NCI-H2171 treated with DMSO at 0.1 percent for 48 hours (cell line): ENCODE measurements around the gene WDR20.
A peak's percentile ranks its signal among the peaks of the same experiment; 100 is the strongest.

Experiments
- DNase-seq: peaks from one replicate; lab custom pipeline; 2025; lab: John Stamatoyannopoulos, UW

Gene WDR20

DNA sequence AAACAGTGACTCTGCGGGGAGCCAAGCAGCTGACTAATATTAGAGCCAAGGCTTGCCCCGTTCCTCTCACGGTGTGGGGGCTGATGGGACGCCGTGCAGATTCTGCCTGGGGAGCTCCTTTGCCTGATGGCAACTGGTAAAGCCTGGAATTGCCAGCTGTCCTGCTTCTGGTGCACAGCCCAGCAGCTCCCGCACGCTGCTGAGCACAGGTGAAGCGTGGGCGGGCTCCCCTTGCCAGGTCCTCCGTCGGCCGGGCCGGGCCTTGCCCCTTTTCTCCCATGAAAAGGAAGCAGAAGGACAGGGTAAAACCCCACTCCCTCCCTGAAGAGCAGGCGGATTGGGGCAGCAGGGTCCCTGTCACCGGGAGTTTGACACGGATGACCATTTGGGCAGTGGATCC lies 79.0 kb downstream of the WDR20 start:
- DNase-seq: peak; percentile 65

DNA sequence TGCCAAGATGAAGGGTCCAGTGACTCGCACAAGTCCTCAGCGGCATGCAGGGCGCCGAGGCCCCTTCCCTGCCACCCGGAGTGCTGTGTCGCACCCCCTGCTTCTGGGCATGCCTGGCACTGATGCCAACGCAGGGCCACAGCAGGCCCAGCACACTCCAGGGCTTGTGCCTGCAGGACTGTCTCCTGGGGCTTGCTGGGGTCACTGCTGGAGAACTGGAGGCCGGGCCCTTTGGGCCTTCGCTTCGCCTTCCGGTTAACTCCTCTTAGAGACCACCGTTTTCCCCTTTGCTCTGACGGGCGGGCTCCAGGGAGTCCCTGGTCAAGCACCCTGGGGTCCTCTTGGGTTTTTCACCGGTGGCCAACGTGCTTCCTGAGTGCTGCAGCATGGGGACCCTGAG lies 79.6 kb downstream of the WDR20 start:
- no peak for DNase-seq

DNA sequence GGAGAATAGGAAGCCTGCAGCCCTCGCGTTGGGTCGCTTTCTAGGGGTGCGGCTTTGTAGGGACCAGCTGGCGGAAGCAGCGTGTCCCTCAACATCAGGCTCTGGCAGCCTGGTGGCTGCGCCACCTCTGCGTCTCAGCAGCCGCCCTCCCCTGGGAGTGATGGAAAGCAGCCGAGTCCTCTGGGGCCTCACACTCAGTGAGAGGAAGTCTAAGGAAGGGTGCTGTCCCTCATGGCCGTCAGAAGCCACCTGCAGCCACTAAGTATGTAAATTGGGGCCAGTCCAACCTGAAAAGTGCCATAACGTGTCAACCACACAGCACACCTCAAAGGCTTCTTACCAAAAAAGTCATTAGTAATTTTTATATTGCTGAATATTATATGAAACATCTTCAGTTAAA lies 80.3 kb downstream of the WDR20 start:
- DNase-seq: no peak

DNA sequence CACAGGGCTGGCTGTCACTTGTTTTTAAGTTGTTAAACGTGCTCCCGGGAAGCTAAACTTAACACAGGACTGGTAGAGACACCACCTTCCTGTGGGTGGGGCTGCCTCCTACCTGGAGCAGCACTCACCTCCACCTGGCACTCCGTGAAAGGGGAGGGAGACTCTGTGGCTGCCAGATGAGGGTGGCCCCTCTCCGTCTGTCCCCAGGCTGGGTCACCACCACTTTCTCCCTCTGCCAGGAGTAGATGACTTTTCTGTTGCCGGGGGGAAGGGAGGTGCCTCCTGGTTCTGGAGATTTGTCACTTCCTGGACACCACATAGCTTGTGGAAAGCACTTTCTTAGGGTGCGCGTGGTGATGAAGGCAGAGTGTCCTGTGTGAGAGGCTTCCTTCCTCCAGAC lies 81.3 kb downstream of the WDR20 start:
- DNase-seq: no peak

DNA sequence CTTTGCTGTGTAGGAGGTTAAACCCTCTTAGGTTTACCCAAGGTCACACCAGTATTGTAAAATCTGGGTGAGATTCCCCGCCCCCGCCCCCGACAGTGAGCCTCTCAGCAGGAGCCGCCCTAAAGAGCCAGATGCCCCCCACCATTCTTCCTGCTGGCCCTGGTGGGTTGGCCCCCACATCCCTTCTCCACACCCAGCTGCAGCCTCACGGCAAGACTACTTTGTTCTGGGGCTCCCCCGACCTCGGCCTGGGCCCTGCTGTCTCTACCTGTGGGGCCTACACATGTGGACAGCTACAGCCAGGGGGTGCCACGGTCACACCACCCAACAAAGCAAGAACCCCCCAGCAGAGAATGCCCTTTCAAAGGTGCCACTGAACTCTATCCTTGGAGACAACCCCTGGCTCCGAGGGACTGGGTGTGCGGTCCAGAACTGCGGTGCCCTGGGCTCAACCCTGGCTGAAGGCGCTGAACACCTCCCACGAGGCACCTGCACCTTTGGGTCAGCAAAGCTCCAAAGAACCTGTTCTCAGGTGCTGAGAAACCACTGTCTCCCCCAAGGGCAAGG lies 82.4 kb downstream of the WDR20 start:
- DNase-seq: no peak

DNA sequence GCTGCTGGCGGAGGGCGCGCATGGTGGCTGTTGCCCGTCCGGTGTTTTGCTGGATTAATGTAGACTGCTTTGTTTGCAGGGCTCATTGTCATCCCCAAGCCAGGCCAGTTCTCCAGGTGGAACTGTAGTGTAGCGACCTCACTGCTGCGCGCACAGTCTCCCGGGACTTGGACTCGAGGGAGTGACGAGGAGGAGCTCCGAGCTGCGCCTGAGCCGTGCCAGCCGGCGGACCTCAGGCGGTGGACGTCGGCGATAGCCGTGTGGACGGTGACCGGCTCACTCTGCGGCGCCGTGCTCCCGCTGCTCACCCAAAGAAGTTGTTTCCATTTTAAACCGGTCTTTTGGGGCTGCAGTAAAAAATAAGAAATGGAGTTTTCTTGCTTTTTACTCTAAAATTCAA lies 83.1 kb downstream of the WDR20 start:
- DNase-seq: no peak

DNA sequence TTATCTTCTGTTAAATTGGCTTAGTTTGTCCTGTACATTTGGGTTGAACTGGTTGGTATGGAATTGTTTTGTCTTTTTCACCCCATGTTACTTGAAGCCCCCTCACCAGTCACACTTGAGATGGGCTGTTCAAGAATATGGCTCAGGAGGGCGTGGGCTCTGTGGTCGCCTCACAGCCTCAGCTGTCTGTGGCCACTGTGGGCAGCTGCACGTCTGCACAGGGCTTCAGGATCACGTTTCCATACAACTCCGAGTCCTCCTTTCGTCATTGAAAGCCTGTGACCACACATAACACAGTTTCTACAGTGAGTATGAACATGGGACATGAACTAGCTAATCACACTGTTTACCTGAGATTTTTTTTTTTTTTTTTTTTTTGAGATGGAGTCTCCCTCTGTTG lies 84.0 kb downstream of the WDR20 start:
- DNase-seq: no peak

DNA sequence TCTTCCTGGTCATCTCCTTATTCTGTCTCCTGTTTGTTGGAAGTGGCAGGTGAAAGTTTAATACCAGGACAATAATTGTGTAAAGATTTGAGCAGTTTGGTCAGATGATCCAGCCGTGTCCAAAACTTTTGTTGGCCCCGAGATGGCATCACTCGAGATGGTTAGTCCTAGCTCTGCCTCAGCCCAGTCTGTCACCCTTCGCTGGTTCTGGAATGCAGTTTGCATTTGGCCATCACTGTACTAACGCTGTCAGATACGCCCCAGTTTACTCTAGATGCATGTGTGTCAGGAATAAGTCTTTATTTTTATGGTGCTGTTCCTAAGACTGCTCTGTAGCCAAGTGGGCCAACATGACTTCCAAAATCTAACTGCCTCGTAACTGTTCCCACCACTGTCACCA lies 85.7 kb downstream of the WDR20 start:
- no peak for DNase-seq

DNA sequence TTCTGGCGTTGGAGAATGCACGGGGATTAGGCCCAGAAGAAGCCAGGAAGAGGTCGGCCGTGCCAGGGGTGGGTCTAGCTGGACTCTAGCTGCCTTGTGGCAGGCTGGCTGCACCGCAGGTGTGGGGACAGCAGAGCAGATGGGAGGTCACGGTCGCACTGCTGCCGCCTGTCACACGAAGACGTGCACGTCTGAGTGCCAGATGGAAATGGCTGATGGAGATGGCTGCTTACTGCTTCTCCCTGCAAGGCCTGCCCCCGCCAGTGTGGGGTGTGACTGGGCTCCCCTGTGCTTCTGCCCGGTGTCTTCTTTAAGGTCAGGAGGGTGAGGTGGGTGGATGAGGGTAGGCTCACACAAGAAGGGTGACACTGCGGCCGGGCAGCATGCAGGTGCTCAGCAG lies 86.2 kb downstream of the WDR20 start:
- peak; percentile 68 for DNase-seq

DNA sequence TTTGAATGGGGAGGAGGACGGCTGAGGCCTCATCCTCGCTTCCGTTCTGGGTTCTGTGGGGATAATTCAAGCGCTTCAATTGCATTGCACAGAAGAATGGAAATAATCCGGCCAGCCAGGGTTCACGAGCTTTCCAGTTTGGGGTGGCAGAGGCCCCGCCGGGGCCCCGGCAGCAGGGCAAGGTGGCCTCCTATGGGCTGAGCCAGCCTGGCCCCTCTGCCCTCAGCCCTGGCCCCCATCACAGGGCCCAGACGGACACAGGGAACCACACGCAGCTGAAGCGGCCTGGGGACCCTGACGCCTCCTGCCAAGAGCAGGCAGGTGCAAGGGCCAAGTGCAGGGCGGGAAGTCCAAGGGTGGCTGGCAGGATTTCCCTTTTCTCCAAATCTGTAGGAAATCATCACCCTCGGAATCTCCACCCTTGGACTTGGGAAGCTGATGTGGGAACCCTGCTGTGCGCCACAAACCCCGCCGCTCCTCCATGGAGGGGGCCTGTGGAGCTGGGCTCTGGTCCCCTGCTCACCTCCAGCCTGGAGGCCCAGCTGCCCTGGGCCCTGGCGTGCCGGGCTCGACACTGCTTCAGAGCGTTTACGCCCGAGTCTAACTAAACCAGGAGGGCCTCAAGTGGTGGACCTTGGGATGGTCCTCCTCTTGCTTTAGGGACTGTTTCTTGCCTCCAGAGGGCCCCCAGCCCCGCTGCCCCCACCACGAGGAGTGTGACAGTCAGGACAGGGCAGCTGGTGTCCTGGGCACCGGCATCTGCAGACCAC lies 86.8 kb downstream of the WDR20 start:
- DNase-seq: no peak

DNA sequence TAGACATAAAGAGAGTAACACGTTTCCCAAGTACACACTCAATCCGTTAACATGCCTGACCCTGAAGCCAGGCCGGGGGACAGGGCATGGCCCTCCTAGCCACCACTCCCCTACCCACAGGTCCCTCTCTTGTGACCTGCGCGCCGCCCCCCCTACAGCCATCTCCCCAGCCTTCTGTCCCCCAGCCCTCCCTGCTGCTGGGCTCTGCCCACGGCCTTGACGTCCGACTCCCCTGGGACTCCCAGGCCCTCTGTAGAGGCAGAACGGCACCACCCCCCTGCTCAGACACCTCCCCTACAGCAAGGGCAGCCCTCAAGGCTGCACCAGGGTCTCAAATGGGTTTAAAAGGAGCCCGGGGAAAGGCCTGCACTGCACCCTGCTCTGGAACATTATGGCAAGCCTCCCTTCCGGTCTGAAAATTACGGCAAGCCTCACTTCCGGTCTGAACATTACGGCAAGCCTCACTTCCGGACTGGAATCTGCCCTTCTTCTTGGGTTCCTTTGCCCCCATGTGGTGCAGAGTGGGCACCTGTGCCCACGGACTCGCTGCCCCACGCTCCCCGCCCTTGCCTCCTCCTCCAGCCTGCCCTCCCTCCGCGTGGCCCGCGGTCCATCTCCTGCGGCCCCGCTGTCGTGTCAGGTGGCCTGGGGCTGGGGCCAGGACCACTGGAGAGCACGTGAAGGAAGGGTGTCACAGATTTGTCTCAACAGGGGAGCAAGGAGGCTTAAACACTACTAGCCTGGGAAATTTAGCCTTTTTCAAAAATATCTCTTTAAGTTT lies 87.7 kb downstream of the WDR20 start:
- no peak for DNase-seq

DNA sequence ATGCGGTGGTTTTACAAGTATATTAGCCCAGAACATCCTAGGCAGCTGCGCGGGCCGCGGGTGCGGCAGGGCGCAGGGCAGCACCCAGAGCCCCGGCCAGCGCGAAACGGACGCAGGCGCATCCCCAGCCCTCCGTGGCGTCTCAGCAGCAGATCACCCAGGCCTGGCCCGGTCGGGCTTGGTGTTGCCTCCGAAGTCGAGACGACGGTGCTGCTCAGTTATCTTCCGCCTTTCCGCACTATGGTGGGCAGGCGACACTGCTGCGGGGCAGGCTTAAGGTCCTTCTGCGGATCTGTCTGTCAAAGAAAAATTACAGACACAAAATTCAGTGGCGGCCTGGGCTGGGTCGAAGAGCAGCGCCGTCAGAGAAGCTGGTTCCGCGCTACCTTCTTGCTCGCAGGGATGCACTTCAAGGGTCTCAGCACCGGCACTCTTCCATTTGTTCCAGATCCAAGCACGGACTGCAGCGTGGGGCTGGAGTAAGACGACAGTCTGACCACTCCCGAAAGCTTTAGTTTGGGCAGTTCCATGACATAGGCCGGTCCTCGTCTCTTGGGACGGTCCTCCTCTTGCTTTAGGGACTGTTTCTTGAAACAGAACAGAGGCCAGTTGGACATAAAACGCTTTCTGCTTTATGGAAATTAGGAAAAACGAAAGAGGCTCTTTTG lies 89.5 kb downstream of the WDR20 start:
- no peak for DNase-seq

DNA sequence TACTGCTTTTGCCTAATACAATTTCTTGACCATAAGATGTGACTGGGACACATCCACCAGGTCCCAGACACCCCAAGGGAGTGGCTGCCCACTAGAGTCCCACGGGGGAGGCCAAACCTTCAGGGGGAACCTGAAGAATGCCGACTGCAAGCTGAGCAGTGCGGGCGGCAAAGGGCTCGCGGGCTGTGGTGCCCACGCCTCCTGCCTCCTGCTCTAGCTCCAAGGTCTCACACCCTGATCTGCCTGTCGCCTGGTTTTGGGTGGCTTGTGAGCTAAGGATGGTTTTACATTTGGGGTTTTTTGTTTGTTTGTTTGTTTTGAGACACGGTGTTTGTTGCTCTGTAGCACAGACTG lies 90.0 kb downstream of the WDR20 start:
- DNase-seq: no peak

DNA sequence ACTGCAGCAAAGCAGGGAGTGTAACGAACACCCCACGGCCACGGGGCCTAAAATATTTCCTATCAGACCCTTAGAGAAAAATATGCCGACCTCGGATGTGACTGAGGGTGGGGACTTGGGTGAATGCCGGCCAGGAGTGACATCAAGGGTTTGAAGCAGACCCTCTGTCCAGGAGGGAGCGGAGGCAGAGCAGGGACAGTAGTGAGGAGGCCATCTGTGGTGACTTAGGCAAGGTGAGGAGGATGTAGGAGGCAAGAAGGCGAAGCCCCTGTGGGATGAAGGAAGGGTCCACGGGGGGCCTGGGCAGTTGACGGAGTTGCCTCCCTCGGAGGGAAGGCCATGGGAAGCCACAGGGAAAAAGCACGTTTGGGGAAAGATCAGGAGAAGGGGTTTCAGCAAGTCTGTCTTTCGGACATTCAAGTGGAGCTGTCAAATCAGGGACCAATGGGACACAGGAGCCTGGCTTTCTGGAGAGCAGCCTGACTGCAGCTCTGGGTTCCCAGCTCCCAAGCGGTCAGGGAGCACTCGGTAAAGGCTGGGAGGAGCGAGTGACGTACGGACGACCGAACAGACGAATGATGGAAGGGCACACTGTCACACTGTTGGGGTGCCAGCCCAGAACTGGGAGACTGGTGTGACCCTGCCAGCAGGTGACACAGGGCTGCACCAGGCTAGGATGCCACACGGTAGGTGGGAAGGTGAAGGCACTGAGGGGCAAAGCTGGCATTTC lies 90.9 kb downstream of the WDR20 start:
- no peak for DNase-seq

DNA sequence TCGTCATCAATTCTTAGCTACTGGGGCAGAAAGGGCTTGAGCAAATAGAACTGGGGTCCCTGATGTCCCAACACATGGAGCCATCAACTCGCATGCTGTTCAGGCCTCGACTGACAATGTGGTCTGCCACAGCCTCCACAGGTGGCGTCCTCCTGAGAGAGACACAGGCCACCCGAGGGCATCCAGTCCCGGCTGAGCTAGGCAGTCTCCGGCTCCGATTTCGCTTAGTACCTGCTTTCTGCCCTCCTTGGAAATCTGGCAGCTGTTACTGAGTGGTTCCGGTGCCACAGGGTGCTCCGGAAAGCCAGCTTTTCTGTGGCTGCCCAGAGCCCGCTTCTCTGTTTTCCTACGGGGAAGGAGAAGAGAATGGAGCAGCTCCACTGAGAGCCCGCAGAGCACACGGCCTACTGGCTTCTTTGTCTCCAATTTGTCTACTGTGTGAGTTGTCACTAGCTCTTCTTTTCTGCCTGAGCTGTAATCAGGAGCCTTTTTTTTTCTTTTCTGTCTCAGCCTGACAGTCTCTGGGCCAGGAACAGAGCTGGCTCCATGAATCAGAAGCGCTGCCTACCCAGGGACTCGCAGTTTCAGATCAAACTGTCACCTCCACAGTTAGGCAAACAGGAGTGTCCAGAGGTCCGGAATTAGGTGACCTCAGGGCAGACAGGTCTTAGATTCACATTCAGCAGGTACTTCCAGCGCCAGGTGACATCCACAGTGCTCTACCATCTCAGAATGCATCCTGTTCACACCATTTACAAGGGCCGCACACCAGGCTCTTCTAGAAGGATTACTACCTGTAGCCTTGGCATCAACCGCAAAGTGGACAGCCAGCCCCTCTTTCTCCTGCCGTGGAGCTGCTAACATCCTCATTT lies 92.0 kb downstream of the WDR20 start:
- peak; percentile 80 for DNase-seq

DNA sequence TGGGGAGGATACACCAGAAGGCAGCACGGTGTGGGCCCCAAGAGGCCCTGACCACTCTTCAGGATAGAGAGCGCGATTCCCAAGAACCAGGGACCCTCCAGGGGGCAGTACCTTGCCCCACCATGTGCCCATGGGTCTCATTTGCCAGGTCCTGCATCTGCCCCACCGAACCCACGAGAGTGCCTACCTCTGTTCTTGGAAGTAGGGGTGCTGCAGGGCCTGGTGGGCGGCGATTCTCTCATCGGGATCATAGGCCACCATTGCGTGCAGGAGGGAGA lies 92.6 kb downstream of the WDR20 start:
- no peak for DNase-seq

DNA sequence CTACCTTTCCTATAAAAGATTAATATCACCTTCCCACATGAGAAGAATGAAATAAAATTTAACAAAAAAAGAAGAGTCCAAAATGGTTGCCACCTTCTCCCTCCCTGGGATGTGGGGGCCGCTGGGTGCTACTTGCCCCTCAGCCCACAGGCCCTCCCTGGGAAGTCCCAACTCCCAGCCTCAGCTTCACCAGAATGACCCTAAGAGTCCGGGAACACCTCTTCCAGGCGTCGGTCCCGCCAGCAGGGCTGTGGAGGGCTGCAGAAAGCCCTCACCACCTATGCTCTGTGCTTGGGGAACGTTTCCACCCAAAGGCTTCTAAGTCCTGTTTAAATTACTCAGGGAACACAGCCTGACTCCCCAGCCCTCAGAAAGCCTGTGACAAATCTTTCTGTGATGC lies 93.4 kb downstream of the WDR20 start:
- no peak for DNase-seq

DNA sequence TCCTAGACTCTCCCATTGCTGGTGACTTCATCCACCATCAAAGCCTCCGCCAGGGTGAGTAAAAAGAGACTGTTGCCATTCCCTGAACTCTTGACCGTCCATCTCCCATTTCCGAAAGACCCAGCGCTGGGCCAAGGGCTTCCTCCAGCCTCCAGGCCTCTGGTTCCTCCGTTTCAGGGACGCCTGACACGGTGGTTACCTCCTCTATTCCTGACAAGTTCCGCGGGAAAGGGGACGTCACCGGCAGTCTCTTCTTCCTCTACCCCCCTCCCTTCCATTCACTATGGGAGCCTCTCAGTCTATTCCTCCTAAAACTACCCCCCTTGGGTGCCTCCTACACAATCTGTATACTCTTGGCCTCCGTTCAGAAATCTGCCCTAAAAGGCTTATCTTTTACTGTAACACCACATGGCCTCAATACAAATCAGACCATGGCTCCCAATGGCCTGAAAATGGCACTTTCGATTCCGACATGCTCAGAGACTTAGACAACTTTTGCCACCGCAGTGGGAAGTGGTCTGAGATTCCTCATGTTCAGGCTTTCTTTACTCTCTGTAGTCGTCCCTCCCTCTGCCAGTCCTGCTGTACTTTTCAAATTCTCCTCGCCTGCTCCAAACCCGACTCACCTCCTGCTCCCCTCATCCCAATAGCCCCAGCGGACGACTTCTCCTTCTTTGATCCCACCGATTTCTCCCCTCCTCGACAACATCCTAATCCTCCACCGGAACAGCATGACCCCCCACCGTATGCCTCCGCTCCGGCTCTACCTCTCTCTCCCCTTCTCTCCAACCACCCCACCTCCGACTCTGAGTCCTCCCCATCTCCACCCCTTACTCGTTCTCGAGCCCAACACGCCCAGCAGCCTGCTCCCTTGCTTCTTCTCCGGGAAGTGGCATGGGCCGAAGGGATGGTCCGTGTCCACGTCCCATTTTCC lies 94.9 kb downstream of the WDR20 start:
- peak; percentile 67 for DNase-seq

DNA sequence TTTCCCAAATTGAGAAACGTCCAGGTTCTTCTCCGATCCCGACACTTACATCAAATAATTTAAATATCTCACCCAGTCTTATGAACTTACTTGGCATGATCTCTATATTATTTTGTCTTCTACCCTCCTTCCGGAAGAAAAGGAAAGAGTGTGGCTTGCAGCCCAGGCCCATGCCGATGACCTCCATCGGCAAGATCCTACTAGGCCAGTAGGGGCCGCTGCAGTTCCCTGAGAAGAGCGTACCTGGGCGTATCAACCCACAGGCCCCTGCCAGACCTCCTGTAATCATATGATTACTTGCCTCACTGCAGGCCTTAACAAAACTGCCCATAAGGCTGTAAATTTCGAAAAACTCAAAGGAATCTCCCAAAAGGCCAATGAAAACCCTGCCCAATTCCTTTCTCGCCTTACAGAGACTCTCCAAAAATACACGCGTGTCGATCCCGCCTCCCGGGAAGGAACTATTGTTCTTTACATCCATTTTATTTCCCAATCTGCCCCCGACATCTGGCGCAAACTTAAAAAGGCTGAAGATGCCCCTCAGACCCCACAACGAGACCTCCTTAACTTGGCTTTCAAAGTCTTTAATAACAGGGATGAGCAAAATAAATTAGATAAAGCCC lies 95.7 kb downstream of the WDR20 start:
- DNase-seq: no peak

DNA sequence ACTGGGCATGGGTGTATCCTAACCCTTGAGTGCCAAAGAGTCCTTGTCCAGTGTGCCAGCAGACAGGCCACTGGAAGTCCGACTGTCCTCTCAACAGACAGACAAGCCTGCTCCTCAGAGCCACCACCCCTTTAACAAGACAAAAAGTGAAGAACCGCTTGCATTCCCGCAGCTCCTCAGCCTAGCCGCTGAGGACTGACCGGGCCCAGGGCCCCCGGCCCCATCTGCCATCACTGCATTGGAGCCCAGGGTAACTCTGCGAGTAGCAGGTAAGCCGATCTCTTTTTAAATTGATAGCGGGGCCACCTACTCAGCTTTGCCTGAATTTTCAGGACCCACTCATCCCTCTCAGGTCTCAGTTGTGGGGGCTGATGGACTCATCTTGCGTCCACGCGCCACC lies 96.3 kb downstream of the WDR20 start:
- no peak for DNase-seq
